HG03175 (cell line): ENCODE measurements around the gene IL17A.

Experiments used
- ATAC-seq: cut with Tn5 transposase; IDR thresholded peaks from one replicate; pipeline ENCODE4 v1.9.1; 2021; ENCODE audit warnings: mild to moderate bottlenecking, moderate library complexity; ENCODE audit not compliant: unreplicated experiment

The IL17A gene

GRCh38 chr6:52210227-52210626 is 24.1 kb downstream of the IL17A start:
- peak; percentile 78 for ATAC-seq

DNA sequence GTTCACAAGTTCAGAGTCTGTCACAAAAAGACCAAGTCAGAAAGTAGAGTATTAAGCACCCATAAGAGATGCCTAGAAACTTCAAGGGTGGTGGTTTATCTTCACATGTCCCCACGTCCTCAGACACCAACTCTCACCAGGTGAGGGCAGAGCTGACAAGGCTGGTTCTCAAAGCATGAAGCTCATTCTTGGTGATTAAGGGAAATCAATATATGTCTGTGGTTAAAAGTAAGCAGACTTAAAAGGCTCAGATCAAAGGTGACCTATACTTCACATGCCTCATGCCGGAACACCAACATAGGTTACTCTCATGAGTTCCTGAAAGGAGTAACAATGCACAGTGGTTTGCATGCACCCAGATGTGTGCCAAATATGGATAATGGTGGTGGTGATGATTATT is 27.0 kb downstream of the IL17A start:
- no peak for ATAC-seq

GRCh38 chr6:52215787-52216186 is 29.6 kb downstream of the IL17A start:
- ATAC-seq = no peak

- no peak for ATAC-seq
These were observed 30.9 kb downstream of the IL17A start for GRCh38 chr6:52216932-52217575.

DNA sequence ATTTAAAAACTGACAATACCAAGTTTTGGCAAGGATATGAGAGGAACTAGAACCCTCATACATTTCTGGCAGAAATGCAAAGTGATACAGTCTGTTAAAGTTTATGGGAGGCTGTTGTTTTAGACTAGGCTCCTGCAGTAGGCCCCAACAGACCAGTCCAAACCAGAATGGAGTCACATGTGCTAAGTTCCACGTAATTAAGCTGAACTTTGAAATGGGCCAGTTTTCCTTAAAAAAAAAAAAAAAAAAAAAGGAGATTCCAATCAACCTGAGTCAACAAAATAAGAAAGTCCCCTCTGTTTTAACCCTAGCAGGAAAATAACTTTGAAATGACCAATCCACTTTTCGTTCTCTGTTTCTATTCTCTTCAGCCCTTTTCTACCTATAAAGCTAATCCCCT is 31.6 kb downstream of the IL17A start:
- ATAC-seq = no peak

GRCh38 chr6:52221302-52221701 is 35.1 kb downstream of the IL17A start:
- peak; percentile 84 for ATAC-seq

- ATAC-seq = peak; percentile 99
These were observed 41.3 kb downstream of the IL17A start for GRCh38 chr6:52227495-52227894.

GRCh38 chr6:52230685-52231084 is 44.5 kb downstream of the IL17A start:
- no peak for ATAC-seq

DNA sequence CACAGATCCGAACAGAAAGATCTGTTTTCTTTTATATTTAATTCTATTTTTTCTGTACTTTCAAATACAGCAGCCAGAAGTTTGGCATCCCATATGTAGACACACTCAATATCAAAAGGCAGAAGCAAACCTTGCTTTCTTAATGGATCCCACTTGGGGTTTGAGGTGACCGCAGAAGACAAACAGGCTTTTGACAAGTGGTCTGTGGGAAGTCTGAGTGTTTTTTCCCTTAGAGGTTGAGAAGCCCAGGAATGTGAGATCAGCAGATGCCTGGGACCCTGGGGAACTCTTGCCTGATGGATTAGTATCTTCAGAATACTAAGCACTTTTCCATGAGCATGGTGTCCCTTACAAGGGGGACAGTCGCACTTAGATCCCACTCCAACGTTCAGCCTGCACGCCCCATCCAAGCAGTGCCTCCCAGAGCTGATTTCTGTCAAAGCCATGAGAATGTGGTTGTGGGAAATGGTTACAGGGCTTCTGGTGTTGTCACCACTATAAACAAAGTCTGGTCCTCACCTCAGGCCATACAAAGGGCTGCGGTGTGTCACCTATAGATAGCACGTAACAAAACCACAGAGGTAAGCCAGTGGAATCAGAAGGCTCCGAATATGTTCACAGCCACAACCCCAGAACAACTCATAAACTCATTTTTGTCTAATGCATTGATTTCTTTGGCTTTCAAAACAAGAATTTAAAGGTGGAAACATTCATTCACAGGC is 45.4 kb downstream of the IL17A start:
- no peak for ATAC-seq

- no peak for ATAC-seq
These were observed 46.8 kb downstream of the IL17A start for GRCh38 chr6:52233005-52233404.

DNA sequence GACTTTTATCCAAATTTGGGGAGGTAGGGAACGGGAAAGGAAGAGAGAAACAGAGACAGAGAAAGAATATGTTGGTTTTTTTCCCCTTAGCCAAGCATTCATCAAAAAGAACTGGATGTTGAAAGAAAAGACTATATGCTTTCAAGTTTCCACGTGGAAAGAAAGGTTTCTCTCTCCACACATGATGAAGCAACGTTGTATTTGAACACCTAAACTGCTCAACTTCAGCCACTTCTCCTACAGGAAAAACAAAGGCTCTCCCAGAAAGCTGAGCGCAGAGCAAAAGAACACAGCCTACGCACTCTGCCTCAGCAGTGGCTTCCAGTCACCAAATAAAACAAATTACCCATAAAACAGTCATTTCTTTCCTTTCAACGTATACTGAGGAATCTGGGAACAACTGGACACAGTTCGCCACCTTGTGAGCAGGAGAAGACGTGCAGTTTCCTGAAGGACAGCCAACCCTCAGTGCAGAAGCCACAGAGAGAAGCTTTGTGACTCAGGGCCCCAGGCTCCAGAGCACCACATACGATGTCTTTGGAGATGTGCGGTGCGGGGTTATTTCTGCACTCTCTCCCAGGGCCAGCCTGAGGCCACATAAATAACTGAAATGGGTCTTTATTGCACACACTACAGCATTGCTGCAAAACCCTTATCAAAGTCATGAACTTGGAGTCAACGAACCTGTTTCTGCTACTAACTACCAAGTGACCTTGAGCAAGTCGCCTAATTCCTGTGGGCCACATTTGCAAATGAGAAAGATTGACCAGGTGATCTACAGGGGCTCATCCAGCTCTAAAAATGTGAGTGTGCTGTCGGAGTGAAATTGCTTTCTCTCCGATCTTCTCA is 48.0 kb downstream of the IL17A start:
- no peak for ATAC-seq
